Cardiac muscle cell (in vitro differentiated cells and primary cell): ENCODE measurements around the gene DCAF12. TPM values are rescaled to one million over a fixed set of nuclear protein-coding genes. Genes with fewer than 3 reads are reported as not detected.

Experiments
- DNase-seq, 2 donors: peaks; one replicate each; pipeline versions ENCODE4 v3.0.0 to v3.0.0-alpha.2; 2010 to 2017; ENCODE audit warnings: low read depth in 1 of 2, low spot score in 1 of 2
- H3K27ac ChIP-seq: fragments of 200-600 bp; sonication (generic); 2 replicates; pipeline ENCODE4 v1.5.1; 2016
- H3K27me3 ChIP-seq: fragments of 200-600 bp; sonication (generic); 2 replicates; pipeline ENCODE4 v1.6.0; 2016; ENCODE audit warnings: control low read depth
- H3K36me3 ChIP-seq: fragments of 200-600 bp; sonication (generic); 2 replicates; pipeline ENCODE4 v1.5.1; 2016; ENCODE audit warnings: control low read depth
- H3K4me1 ChIP-seq: fragments of 200-600 bp; sonication (generic); 2 replicates; pipeline ENCODE4 v1.8.1; 2017; ENCODE audit warnings: low read depth, mild to moderate bottlenecking, mixed run types
- H3K4me3 ChIP-seq: fragments of 200-600 bp; sonication (generic); 2 replicates; pipeline ENCODE4 v1.5.1; 2016; ENCODE audit warnings: mild to moderate bottlenecking
- H3K9me3 ChIP-seq: fragments of 200-600 bp; sonication (generic); 2 replicates; pipeline ENCODE4 v1.5.1; 2017; ENCODE audit warnings: low read depth, mild to moderate bottlenecking, control low read depth
- CTCF ChIP-seq: IDR thresholded peaks from 2 replicates; pipeline ENCODE4 v1.5.1; 2012; ENCODE audit warnings: low read depth, mild to moderate bottlenecking, low read length
- polyA plus RNA-seq: library from polyadenylated mRNA; unstranded; fragments of >200 nt; fragmentation: Nextera tagmentation; extraction: Ambion mirVana; gene quantifications from 2 replicates; pipeline ENCODE4 v1.2.1, GENCODE V29; 2016
- total RNA-seq: library from RNA; depleted of rRNA; stranded (reverse); fragments of >200 nt; gene quantifications from 2 replicates; pipeline ENCODE4 v1.2.3, GENCODE V29; 2016

DCAF12 gene
- total and polyA plus RNA-seq, 2 experiments from 2014 or later = 27.1 to 31.7 TPM

- H3K27me3 ChIP-seq = no peaks in the 10 kb centered on the region
- no peak for DNase-seq
- no peak for TF ChIP-seq CTCF
- no peaks in the 10 kb centered on the region for H3K4me1 ChIP-seq
- H3K27ac ChIP-seq = no peak overlapping the region
- no peak overlapping the region for H3K4me3 ChIP-seq
- H3K36me3 ChIP-seq = peaks cover 52% of the 10 kb centered on the region
- no peaks in the 10 kb centered on the region for H3K9me3 ChIP-seq
Measured at GRCh38 chr9:34089311-34089710, 37.2 kb downstream of the DCAF12 start.

GRCh38 chr9:34087370-34087769 lies 39.1 kb downstream of the DCAF12 start:
- no peak for TF ChIP-seq CTCF
- Histone ChIP-seq H3K4me3 (no peak overlapping the region), H3K36me3 (peaks cover 43% of the 10 kb centered on the region), H3K9me3 (no peaks in the 10 kb centered on the region), H3K27me3 (no peaks in the 10 kb centered on the region), H3K4me1 (no peaks in the 10 kb centered on the region), H3K27ac (peak overlapping the region; percentile 25)
- DNase-seq = no peak

DNA sequence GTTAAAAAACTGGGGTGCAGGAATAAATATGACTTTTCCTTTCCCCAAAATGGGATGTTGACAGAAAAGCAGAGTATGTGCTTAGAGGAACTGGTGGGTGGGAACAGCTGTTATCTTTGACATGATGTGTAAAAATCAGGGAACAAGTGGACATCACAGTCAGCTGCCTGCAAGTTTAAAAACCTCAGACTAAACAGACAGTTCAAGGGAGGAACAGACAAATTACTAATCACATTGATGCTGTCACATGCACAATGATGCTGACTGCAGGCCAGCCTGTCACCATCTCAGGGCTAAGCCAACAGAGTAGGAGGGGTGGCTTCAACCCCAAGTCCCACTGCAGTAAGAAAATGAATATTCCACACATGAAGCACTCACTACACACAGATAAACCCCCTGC lies 39.6 kb downstream of the DCAF12 start:
- no peak for TF ChIP-seq CTCF
- Histone ChIP-seq H3K4me3 (no peak overlapping the region), H3K4me1 (no peaks in the 10 kb centered on the region), H3K36me3 (peaks cover 39% of the 10 kb centered on the region), H3K27ac (peak overlapping the region; percentile 25), H3K9me3 (no peaks in the 10 kb centered on the region), H3K27me3 (no peaks in the 10 kb centered on the region)
- DNase-seq = no peak

DNA sequence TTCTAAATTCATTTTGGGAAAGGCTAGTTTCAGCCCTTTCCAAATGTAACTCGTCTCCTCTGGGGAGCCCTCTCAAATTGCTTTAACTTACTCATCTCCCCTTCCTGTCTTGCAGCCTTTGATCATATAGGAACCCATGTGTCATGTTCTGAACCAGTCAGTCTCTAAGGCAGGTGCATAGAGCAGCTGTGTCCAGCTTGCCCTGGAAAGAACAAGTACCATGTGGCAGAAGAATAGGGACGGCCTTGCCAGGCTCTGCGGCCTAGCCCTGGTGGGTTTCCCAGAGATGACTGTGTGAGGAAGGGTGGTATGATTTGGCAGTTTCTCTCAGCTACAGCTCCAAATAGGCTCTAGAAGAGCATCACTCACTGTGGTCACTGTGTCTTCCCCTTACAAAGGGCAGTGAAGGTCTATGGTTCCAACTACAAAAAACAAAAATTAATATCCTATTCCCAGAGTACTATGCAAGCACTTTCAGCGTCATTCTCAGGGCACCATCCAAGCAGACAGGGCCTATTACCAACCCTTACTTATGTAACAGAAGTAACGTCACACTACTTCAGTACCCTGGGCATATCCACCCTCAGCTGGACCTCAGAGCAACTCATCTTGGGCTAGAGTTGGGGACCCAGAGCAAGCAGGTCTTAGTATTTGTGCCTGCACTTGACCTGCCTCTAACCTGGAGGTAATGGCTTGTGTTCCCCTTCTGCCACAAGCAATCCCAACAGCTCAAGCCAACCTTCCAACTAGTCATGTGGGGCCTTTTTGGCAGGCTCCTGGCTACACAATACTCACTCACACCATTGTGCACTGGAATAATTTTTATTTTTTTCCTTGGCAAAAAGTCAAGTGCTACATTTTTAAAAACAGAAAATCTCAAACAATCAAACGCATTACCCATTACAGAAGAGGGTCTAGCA lies 40.7 kb downstream of the DCAF12 start:
- no peak for TF ChIP-seq CTCF
- H3K27ac ChIP-seq = peak overlapping the region; percentile 2
- H3K4me1 ChIP-seq = no peaks in the 10 kb centered on the region
- H3K36me3 ChIP-seq = peaks cover 35% of the 10 kb centered on the region
- H3K4me3 ChIP-seq = no peak overlapping the region
- no peaks in the 10 kb centered on the region for H3K27me3 ChIP-seq
- H3K9me3 ChIP-seq = no peaks in the 10 kb centered on the region
- DNase-seq = no peak

GRCh38 chr9:34084562-34084961 lies 41.9 kb downstream of the DCAF12 start:
- no peaks in the 10 kb centered on the region for H3K9me3 ChIP-seq
- peak overlapping the region; percentile 47 for H3K27ac ChIP-seq
- DNase-seq = peak in 1 of 2 donors; percentile 54
- TF ChIP-seq CTCF = no peak
- H3K4me1 ChIP-seq = no peaks in the 10 kb centered on the region
- H3K27me3 ChIP-seq = no peaks in the 10 kb centered on the region
- H3K4me3 ChIP-seq = no peak overlapping the region
- H3K36me3 ChIP-seq = peaks cover 22% of the 10 kb centered on the region
